ENCODE data around the gene JPT1.
"Not testable (repeated sequence)": the region's sequence is repeated elsewhere in the genome, so short reads cannot be mapped to it uniquely, and the experiment has no call there.

Gene JPT1

GRCh38 chr17:75131278-75132017 is 22.9 kb downstream of the JPT1 start, which contains the start of gene NT5C:
Gene NT5C, minus strand, starts transcription at chr17:75131742. Its CDS starts 35 bp downstream, at chr17:75131707.
- in situ Hi-C loops (cut with HindIII; ENCODE audit: low sequenced_read_pairs), result no loop called here

- in situ Hi-C loops (cut with HindIII; ENCODE audit: low sequenced_read_pairs), result no loop called here
Measured at GRCh38 chr17:75130632-75131277, 23.6 kb downstream of the JPT1 start.

GRCh38 chr17:75130059-75130631 is 24.2 kb downstream of the JPT1 start:
- in situ Hi-C loops (cut with HindIII; ENCODE audit: low sequenced_read_pairs), result no loop called here

GRCh38 chr17:75129576-75129975 is 24.7 kb downstream of the JPT1 start:
- in situ Hi-C loops (cut with HindIII; ENCODE audit: low sequenced_read_pairs), result no loop called here

GRCh38 chr17:75128694-75129505 is 25.4 kb downstream of the JPT1 start:
- in situ Hi-C loops (cut with HindIII; ENCODE audit: low sequenced_read_pairs), result no loop called here

GRCh38 chr17:75127936-75128335 is 26.4 kb downstream of the JPT1 start:
- in situ Hi-C loops (cut with HindIII; ENCODE audit: low sequenced_read_pairs), result not testable (repeated sequence)

GRCh38 chr17:75126954-75127353 is 27.4 kb downstream of the JPT1 start:
- in situ Hi-C loops (cut with HindIII; ENCODE audit: low sequenced_read_pairs), result no loop called here

GRCh38 chr17:75125984-75126383 is 28.3 kb downstream of the JPT1 start:
- in situ Hi-C loops (cut with HindIII; ENCODE audit: low sequenced_read_pairs), result no loop called here

- in situ Hi-C loops (cut with HindIII; ENCODE audit: low sequenced_read_pairs), result no loop called here
Measured at GRCh38 chr17:75124819-75125162, 29.5 kb downstream of the JPT1 start.

GRCh38 chr17:75124041-75124818 is 30.1 kb downstream of the JPT1 start:
- in situ Hi-C loops (cut with HindIII; ENCODE audit: low sequenced_read_pairs), result no loop called here

GRCh38 chr17:75118307-75118706 is 36.0 kb downstream of the JPT1 start:
- in situ Hi-C loops (cut with HindIII; ENCODE audit: low sequenced_read_pairs), result loop anchor here (5.0 kb wide), 1 partner anchor 66 kb away; no protein-coding TSS in a partner anchor

GRCh38 chr17:75116737-75117136 is 37.6 kb downstream of the JPT1 start:
- in situ Hi-C loops (cut with HindIII; ENCODE audit: low sequenced_read_pairs), result loop anchor here (5.0 kb wide), 1 partner anchor 64 kb away; no protein-coding TSS in a partner anchor

GRCh38 chr17:75115555-75115954 is 38.8 kb downstream of the JPT1 start:
- in situ Hi-C loops (cut with HindIII; ENCODE audit: low sequenced_read_pairs), result loop anchor here (5.0 kb wide), 1 partner anchor 63 kb away; no protein-coding TSS in a partner anchor

GRCh38 chr17:75114552-75115314 is 39.6 kb downstream of the JPT1 start:
- in situ Hi-C loops (cut with HindIII; ENCODE audit: low sequenced_read_pairs), result loop anchor here (5.0 kb wide), 1 partner anchor 62 kb away; no protein-coding TSS in a partner anchor

GRCh38 chr17:75113798-75114551 is 40.3 kb downstream of the JPT1 start:
- in situ Hi-C loops (cut with HindIII; ENCODE audit: low sequenced_read_pairs), result no loop called here

GRCh38 chr17:75111777-75112335 is 42.5 kb downstream of the JPT1 start:
- in situ Hi-C loops (cut with HindIII; ENCODE audit: low sequenced_read_pairs), result no loop called here

GRCh38 chr17:75110234-75110937 is 43.9 kb downstream of the JPT1 start:
- in situ Hi-C loops (cut with HindIII; ENCODE audit: low sequenced_read_pairs), result no loop called here
